SK-N-MC (cell line): ENCODE data around the gene TTC7B.

Experiments used
- DNase-seq: peaks from one replicate; pipeline ENCODE4 v3.0.0-alpha.2; 2011; ENCODE audit warnings: low read depth, low spot score
- H3K27ac ChIP-seq: fragments of 200-600 bp; sonication (generic); 2 replicates; pipeline ENCODE4 v1.5.1; 2016; ENCODE audit warnings: mixed run types
- H3K36me3 ChIP-seq: fragments of 200-600 bp; sonication (generic); 2 replicates; pipeline ENCODE4 v1.6.1; 2017; ENCODE audit warnings: antibody characterized with exemption, low read length, mixed read lengths; ENCODE audit not compliant: insufficient read depth
- H3K4me3 ChIP-seq: fragments of 200-600 bp; sonication (generic); 2 replicates; pipeline ENCODE4 v1.5.1; 2016
- H3K9ac ChIP-seq: fragments of 200-600 bp; sonication (generic); 2 replicates; pipeline ENCODE4 v1.8.0; 2017; ENCODE audit warnings: mixed run types, mixed read lengths; ENCODE audit not compliant: insufficient read length
- H3K9me3 ChIP-seq: fragments of 200-600 bp; sonication (generic); 2 replicates; pipeline ENCODE4 v1.6.1; 2017; ENCODE audit warnings: low read depth, mild to moderate bottlenecking, antibody characterized with exemption, low read length, moderate library complexity, mixed read lengths
- EZH2 ChIP-seq: fragments of 200-600 bp; sonication (generic); IDR thresholded peaks from one replicate; pipeline ENCODE4 v1.6.1; 2017; ENCODE audit warnings: antibody characterized with exemption
- FOXP2 ChIP-seq: optimal IDR thresholded peaks from 2 replicates; pipeline ENCODE3; 2011; ENCODE audit warnings: mild to moderate bottlenecking, moderate library complexity; ENCODE audit not compliant: insufficient read depth; ENCODE audit errors: extremely low read length, control extremely low read depth
- POLR2AphosphoS5 ChIP-seq: IDR thresholded peaks from 2 replicates; pipeline ENCODE4 v1.6.1; 2012; ENCODE audit warnings: mild to moderate bottlenecking, low read depth, low read length, borderline replicate concordance

The TTC7B gene

DNA sequence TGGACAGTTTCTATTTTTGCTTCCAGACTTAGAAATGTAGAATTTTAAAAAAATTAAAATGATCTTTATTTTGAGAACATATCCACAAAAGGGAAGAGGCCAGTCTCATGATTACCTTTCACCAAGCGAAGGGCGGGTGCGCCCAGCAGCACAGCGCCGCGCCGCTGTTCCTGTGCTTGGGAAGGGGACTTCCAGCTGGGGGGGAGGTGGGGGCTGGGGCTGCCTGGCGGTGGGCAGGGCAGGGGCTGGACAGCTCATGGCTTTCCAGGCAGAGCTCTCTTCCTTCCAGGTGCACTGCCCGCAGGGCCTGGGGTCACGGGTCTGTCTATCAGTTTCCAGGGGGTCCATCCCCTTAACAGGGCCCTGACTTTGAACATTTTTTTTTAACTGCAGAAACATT, 199.9 kb downstream of the TTC7B start:
- Histone ChIP-seq H3K36me3 (no peaks in the 10 kb centered on the region), H3K9ac (no peak overlapping the region), H3K9me3 (no peaks in the 10 kb centered on the region), H3K4me3 (no peak overlapping the region), H3K27ac (no peak overlapping the region)
- DNase-seq: no peak
- TF ChIP-seq FOXP2 (no peak), EZH2 (no peak), POLR2AphosphoS5 (no peak)

GRCh38 chr14:90615517-90616060, 200.6 kb downstream of the TTC7B start:
- Histone ChIP-seq H3K27ac (no peak overlapping the region), H3K4me3 (no peak overlapping the region), H3K36me3 (no peaks in the 10 kb centered on the region), H3K9me3 (no peaks in the 10 kb centered on the region), H3K9ac (no peak overlapping the region)
- TF ChIP-seq POLR2AphosphoS5 (no peak), FOXP2 (no peak), EZH2 (no peak)
- DNase-seq: no peak

- H3K9me3 ChIP-seq: no peaks in the 10 kb centered on the region
- no peak for DNase-seq
- H3K9ac ChIP-seq: no peak overlapping the region
- H3K4me3 ChIP-seq: no peak overlapping the region
- TF ChIP-seq POLR2AphosphoS5: no peak
- TF ChIP-seq FOXP2: no peak
- TF ChIP-seq EZH2: no peak
- H3K36me3 ChIP-seq: no peaks in the 10 kb centered on the region
- no peak overlapping the region for H3K27ac ChIP-seq
These were observed 201.3 kb downstream of the TTC7B start for GRCh38 chr14:90614696-90615516.

DNA sequence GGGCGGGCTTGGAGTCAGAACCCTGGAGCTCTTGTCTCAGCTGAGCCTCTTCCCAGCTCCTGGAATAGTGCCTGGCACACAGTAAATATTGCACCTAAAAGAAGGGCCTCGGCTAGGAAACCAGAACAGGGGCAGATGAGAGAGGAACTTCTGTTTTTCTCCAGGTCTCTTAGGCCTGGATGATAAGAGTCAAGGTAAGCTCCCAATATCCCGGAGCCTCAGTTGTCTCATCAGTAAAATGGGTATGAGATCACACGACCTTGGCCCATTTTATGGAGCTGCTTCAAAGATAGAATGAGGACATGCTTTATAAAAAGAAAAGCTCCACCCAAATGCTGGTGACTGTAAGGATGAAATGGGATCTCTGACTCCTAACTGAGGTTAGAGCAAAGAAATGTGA, 202.2 kb downstream of the TTC7B start:
- Histone ChIP-seq H3K36me3 (no peaks in the 10 kb centered on the region), H3K4me3 (no peak overlapping the region), H3K9me3 (no peaks in the 10 kb centered on the region), H3K27ac (no peak overlapping the region), H3K9ac (no peak overlapping the region)
- TF ChIP-seq POLR2AphosphoS5 (no peak), EZH2 (no peak), FOXP2 (no peak)
- no peak for DNase-seq

DNA sequence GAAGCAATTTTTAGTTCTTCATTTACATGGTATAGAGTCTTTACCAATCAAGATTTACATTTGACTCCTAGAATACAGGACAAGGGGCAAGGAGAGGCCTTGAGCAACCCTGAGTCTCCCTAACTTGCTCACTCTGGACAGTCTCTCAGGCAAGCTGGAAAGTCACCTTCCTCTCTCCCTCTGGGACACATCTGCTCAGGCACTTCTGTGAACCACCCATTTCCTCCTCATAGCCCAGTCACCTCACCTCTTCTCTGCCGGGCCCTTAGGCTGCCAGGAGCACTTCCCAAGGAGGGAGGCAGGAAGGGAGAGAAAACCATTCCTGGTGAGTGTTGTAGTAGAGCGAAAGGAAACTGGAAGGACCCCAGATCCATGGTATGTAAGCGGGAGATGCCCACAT, 202.8 kb downstream of the TTC7B start:
- TF ChIP-seq EZH2 (no peak), FOXP2 (no peak), POLR2AphosphoS5 (no peak)
- Histone ChIP-seq H3K36me3 (no peaks in the 10 kb centered on the region), H3K27ac (no peak overlapping the region), H3K4me3 (no peak overlapping the region), H3K9ac (no peak overlapping the region), H3K9me3 (no peaks in the 10 kb centered on the region)
- no peak for DNase-seq

GRCh38 chr14:90612801-90613200, 203.4 kb downstream of the TTC7B start:
- no peaks in the 10 kb centered on the region for H3K36me3 ChIP-seq
- no peak for DNase-seq
- TF ChIP-seq POLR2AphosphoS5: no peak
- TF ChIP-seq EZH2: no peak
- no peak overlapping the region for H3K4me3 ChIP-seq
- no peaks in the 10 kb centered on the region for H3K9me3 ChIP-seq
- no peak overlapping the region for H3K27ac ChIP-seq
- no peak overlapping the region for H3K9ac ChIP-seq

GRCh38 chr14:90611936-90612335, 204.3 kb downstream of the TTC7B start:
- TF ChIP-seq POLR2AphosphoS5: no peak
- TF ChIP-seq EZH2: no peak
- no peak for TF ChIP-seq FOXP2

GRCh38 chr14:90611501-90611900, 204.7 kb downstream of the TTC7B start:
- Histone ChIP-seq H3K27ac (no peak overlapping the region), H3K9ac (no peak overlapping the region), H3K4me3 (no peak overlapping the region), H3K36me3 (no peaks in the 10 kb centered on the region), H3K9me3 (no peaks in the 10 kb centered on the region)
- DNase-seq: no peak
- no peak for TF ChIP-seq FOXP2
- TF ChIP-seq POLR2AphosphoS5: no peak
- TF ChIP-seq EZH2: no peak

More at GRCh38 chr14:90611936-90612335, 204.3 kb downstream of the TTC7B start:
- Histone ChIP-seq H3K36me3 (no peaks in the 10 kb centered on the region), H3K4me3 (no peak overlapping the region), H3K27ac (no peak overlapping the region), H3K9me3 (no peaks in the 10 kb centered on the region), H3K9ac (no peak overlapping the region)
- DNase-seq: no peak

DNA sequence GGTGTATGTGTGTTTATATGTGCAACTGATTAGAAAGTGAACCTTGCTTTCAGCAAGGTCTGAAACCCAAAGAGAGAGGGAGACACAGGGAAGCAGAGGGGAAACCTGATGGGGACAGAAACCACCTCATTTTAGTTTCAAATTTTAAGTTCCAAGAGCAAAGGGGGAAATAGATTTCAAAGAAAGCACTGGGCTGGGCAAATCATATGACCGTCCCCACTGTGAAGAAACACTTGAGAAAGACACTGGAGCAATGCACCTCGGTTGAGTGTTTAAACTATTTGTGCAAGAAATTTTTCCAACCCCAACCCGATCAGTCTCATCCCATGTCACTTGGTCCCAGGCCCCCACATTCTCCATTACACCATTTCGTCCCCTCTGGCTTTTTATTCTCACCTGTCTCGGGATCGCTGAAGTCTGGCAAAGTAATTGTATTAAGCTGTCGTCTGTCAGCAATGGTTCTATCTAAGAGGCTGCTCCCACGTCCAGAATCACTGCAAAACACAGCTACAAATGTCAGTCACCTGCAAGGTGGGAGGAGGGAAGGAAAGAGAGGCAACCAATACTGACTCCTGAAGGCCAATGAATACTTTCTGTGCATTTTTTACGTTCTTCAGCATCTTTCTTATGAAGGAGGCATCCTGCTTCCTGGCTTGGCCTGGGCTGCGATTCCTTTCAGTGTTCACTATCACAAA, 205.7 kb downstream of the TTC7B start:
- TF ChIP-seq EZH2 (no peak), FOXP2 (no peak), POLR2AphosphoS5 (no peak)
- H3K27ac ChIP-seq: no peak overlapping the region
- no peak overlapping the region for H3K9ac ChIP-seq
- H3K36me3 ChIP-seq: no peaks in the 10 kb centered on the region
- DNase-seq: no peak
- H3K9me3 ChIP-seq: no peaks in the 10 kb centered on the region
- no peak overlapping the region for H3K4me3 ChIP-seq
